Stimulated activated CD8-positive, alpha-beta memory T cell treated with anti-CD3 and anti-CD28 coated beads, Interleukin-7, amount 100 ng/mL, for 1 hour (primary cell): ENCODE results near the gene KCNAB1.
"Not testable (repeated sequence)": the region's sequence is repeated elsewhere in the genome, so short reads cannot be mapped to it uniquely, and the experiment has no call there.

Experiments
- DNase-seq, 2 donors: peaks; one replicate each; pipeline ENCODE4 v3.0.0-alpha.2; 2020; ENCODE audit warnings: low read depth in 2 of 2

KCNAB1 gene

DNA sequence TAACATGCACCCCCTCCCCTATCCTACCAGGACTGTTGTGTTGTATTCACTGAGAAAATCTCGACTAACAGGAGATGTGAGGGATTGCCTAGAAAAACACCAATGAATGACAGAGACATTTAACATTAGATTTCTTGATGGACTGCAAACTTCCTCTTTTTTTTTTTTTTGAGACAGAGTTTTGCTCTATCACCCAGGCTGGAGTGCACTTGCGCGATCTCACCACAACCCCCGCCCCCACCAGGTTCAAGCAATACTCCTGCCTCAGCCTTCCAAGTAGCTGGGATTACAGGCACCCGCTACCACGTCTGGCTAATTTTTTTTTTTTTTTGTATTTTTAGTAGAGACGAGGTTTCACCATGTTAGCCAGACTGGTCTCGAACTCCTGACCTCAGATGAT lies 17.0 kb downstream of the KCNAB1 start:
- DNase-seq: not testable (repeated sequence)

- DNase-seq: no peak
These were observed 19.7 kb downstream of the KCNAB1 start for GRCh38 chr3:156140001-156140595.

DNA sequence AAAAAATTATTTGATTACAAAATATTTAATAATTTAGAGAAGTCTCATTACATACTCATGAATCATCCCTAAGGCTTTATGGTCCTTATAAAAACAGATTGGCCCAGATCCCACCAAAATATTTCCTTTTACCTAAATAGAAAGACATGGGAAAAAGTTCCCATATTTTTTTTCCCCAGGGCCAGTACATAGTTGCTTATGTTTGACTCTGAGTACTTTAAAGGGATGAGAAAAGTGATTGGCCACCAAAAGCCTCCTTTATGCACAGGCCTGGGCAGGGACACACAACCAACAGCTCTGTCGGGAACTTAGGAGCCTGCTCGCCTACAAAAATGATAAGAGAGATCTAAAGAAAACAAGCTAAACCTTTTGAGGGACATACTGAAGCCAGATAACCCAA lies 22.3 kb downstream of the KCNAB1 start:
- no peak for DNase-seq

DNA sequence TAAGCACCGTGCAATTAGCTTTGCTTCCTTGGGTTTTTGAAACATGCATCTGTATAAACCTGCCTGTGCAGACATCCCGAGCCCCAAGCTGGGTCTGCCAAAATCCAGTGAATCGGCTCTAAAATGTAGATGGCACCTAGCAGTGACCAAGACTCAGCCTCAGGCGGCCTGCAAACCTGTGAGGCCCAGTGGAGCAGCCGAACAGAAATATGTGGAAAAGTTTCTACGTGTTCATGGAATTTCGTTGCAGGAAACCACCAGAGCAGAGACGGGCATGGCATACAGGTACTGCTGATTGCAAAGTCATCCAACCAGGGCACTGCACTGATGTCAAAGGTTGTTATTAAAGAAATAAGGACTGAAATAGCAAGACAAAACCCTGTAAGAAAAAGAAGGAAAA lies 22.8 kb downstream of the KCNAB1 start:
- no peak for DNase-seq

DNA sequence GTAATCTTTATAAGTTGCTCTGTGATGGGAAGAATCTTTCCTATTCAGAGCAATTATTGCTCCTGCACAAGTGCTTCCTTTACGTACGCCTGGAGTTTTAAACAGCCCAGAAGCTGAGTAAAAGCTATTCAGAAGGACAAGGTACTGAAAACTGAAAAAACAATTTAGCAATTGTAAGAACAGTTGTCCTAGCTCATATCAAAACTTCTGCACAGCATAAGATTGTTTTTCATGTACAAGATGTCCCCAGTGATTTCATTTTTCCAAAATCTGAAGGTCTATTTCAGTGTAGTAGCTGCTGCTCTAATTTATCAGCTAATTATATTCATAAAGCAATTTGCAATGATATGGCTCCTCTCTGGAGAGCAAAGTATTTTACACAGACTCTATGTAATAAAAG lies 23.7 kb downstream of the KCNAB1 start:
- DNase-seq: no peak

- DNase-seq: no peak
These were observed 25.5 kb downstream of the KCNAB1 start for GRCh38 chr3:156145866-156146265.

DNA sequence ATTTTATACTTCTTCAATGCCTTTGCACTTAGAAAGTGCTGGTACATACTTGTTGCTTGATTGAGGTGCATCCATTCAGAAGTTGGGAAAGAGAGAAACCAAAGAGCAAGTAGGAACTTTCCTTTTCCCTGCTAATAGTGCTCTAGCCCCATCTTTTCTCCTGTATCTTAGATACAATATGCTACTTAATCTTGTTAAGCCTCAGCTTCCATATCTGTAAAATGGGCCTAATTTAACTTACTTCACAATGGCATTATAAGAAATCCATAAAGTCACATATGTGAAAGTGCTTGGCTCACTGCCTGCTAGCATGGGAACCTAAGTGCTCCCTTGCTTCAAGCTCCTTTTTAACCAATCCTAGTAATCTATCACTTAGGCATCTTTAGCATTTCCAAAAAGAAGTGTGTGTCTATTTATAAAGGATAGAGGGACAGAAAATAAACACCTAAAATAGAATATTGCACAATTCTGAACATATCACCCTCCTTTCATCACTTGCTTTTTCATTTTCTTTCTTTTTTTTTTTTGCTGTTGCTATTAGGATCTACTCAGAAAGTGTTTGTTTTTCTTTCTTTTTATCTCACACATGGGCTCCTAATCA lies 28.1 kb downstream of the KCNAB1 start:
- no peak for DNase-seq

DNA sequence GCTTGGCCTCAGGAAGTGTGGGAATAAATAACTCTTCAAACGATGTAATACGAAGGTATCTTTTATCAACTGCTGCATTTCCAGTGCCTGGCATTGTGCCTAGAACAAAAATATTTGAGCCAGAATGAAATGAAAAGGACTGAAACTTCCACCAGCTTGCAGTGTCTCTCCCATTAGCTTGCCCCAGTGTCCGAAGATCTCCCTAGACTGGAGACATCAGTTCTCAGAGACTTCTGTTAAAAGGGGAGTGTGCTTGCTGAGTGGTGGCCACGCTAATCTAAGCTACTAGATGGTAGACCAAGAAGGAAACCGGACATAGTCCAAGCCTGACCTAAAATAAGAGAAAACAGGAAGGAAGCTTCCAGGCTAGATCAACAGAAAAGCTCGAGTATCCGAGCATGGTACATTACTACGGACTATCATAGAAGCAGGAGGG lies 28.6 kb downstream of the KCNAB1 start:
- no peak for DNase-seq

DNA sequence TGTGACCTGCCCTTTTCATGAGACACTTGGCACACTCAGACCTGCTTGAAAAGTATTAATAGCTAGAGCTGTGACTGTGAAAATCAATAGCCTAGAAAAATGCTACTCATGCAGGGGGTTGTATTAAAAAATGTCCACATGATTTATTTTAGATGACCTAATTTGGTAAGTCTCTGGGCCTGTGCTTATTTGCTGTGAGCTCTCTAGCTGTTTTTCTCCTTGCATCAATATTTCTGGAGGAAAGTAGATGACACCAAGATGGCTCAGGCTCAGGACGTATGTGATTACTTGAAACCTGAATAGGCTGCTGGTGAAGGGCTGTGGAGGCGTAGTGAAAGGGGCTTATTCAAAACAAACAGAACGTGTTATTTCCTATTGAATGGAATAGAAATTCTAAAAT lies 29.5 kb downstream of the KCNAB1 start:
- no peak for DNase-seq

GRCh38 chr3:156150434-156151066 lies 30.2 kb downstream of the KCNAB1 start:
- no peak for DNase-seq

GRCh38 chr3:156151824-156152428 lies 31.5 kb downstream of the KCNAB1 start:
- DNase-seq: no peak

DNA sequence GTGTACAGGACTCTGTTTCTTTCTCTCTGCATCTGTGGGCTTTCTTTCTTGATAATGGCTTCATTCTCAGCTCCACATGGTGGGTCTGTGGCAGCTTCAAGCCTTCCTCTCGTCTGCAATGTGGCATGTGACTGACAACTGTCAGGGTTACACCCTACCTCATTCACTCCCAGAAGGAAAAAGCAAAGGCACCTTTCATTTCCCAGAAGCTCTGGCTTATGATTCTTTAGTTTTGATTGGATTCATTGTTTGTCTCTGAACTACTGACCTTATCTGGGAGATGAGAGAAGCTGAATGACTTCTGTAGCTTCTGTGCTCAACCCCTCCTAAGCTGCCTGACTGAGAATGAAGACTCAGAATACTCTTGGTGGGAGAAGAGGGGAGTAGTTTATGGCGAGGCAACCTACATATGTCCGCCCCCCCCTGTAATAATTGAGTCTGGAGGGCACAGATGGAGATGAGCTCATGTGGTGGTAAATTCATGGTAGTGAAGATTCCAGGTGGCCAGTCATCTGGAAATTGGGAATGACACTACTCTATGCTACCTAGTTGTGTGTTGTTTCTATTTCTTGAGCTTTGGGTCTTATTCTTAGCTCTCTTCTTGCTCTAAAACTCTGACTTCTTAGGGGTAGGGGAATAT lies 38.4 kb downstream of the KCNAB1 start:
- DNase-seq: no peak

GRCh38 chr3:156160647-156161046 lies 40.3 kb downstream of the KCNAB1 start:
- no peak for DNase-seq

- no peak for DNase-seq
These were observed 40.8 kb downstream of the KCNAB1 start for GRCh38 chr3:156161172-156161571.

- no peak for DNase-seq
These were observed 43.5 kb downstream of the KCNAB1 start for GRCh38 chr3:156163848-156164247.

DNA sequence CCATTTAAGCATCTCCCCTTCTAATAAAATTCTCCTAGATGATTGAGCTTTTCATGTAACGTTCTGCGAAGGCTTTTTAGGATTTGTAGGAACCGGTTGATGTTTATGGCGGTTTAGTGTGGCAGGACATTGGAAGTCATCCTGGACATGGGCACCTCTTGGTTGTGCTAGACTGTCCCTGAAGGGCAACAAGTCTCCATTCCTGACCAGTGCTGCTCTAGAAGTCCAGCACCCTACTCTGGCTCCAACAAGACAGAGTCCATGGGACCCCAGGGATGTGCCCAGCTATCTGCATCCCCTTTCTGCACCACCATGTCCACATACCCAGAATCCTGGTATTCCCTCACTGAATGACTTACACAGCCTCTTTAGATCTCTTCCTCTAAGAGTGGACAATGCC lies 46.4 kb downstream of the KCNAB1 start:
- no peak for DNase-seq

- DNase-seq: no peak
These were observed 50.2 kb downstream of the KCNAB1 start for GRCh38 chr3:156170571-156170970.

DNA sequence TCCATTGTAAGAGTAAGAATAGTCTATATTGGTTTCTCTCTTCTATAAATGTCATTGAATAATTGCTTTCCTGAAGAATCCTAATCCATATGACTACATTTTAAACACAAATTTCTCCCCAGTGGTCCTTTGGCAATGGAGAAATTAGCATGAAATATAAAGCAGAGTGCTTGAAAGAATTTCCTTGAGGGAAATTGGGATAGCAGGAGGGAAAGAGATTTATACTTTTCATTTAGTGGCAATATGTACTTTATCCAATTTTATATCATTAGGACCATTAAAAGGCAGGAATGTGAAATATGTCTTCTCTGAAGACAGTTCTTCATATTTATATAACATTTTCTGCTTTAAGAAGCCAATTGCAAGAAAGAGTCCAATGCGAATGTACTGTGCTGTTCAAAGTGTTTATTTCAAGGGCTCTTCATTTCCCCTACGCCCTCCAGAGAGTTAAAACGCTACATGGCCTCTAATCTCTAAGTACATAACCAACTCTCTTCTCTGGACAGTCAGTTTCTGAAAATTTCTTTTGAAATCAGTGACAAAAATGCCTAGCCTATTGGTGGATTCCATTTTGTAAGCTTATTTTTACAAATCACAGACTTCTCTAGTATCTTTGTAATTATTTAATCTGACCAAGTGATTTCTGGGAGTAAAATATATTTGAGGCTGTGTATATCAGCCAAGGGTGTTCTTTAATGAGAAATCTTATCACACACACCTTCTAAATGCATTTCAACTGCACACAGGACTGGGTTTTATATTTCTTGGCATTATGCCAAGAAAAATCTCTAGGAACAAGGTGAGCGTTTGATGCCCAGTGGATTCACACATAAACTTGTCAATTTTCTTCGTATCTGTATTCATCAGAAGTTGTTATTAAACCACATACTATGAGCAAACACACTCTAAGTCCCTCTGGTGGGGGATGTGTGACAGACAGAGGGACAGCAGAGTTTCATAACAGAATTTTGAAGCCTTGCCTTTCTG lies 51.2 kb downstream of the KCNAB1 start:
- no peak for DNase-seq

- DNase-seq: no peak
These were observed 52.2 kb downstream of the KCNAB1 start for GRCh38 chr3:156172536-156172935.

DNA sequence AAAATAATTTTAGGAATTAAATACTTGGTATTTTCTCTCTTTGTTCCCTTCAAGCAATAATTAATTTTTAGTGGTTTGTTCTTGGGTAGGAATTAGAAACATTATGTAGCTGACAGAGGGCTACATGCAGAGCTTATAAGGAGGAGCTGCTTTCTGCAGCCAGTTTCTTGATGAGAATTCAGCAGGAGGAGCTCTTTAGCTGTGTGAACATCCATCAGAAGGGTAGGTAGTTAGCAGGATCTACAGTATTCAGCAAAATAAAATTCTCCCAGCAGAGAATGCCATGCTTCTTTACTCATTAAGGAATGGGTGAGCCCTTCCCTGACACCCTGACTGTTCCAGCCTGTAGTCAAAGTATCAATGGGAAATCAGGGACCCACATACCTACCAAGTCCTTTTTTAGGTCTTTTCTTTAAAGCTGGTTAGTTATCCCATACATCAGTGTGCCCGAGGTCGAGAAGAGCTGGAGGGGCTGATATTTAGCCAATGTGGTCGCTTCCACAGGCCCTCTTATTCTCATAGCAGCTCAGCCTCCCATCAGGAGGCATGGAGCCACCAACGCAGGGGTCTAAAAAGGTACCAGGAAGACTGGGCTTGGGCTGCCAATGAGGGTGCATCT lies 54.0 kb downstream of the KCNAB1 start:
- no peak for DNase-seq

GRCh38 chr3:156175570-156175969 lies 55.2 kb downstream of the KCNAB1 start:
- no peak for DNase-seq
